GM21381 (cell line): ENCODE measurements around the gene SNAI3.
"Not testable (repeated sequence)": the region's sequence is repeated elsewhere in the genome, so short reads cannot be mapped to it uniquely, and the experiment has no call there.

ENCODE experiments used
- ATAC-seq: cut with Tn5 transposase; IDR thresholded peaks from one replicate; pipeline ENCODE4 v1.9.1; 2021; ENCODE audit warnings: mild to moderate bottlenecking, moderate library complexity; ENCODE audit not compliant: unreplicated experiment

SNAI3 gene

DNA sequence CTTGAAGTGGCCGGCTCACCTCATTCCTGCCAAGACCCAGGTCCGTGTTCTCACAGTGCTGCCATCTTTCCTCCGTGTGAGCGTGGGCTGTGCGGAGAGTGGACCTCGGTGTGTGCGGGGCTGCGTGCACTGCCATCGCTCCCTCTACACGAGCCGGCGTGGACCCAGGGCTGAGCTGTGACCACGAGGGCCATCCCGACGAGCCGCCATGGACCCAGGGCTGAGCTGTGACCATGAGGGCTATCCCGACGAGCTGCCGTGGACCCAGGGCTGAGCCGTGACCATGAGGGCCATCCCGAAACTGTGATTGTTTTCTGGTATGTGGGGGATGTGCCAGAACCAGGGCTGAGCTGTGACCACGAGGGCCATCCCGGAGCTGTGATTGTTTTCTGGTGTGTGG lies 14.5 kb downstream of the SNAI3 start:
- ATAC-seq = no peak

DNA sequence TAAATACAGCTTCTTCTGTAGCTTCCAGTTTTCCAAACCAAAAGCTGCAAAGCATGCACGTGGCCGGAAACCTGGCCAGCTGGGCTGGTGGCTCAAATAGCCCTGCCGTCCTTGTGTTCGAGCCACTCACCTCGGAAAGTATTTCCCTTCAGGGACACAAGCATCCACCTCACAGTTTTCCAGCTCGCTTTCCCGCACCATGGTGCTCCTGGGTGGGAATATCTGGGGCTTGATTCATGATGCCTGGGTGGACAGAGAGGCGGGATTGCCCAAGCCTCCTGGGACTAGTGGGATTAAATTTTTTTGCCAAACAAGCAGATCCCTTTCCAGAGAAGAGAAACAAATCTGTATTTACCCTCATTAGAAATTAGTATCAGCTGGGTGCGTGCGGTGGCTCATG lies 16.3 kb downstream of the SNAI3 start:
- ATAC-seq = no peak

DNA sequence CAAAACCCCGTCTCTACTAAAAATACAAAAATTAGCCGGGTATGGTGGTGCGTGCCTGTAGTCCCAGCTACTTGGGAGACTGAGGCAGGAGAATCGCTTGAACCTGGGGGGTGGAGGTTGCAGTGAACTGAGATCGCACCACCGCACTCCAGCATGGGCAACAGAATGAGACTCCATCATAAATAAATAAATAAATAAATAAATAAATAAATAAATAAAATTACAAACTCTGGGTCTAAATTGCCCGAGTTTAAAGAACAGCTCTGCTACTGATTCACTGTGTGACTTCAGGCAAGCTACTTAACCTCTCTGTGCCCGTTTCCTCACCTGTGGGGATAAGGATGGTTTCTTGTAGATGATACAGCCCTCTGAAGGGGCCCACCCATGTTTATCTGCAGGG lies 16.8 kb downstream of the SNAI3 start:
- ATAC-seq = not testable (repeated sequence)

GRCh38 chr16:88667461-88667860 lies 18.8 kb downstream of the SNAI3 start:
- no peak for ATAC-seq

DNA sequence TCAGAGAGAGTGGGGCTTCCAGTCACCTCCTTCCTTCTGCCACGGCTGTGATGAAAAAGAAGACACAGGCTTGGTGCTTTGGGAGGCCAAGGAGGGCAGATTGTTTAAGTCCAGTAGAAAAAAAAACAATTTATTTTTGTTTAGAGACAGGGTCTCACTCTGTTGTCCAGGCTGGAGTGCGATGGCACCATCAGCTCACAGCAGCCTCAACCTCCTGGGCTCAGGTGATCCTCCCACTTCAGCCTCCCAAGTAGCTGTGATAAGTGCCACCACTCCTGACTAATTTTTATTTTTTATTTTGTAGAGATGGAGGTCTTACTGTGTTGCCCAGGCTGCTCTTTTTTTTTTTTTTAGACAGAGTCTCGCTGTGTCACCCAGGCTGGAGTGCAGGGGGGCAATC lies 20.7 kb downstream of the SNAI3 start:
- ATAC-seq = no peak

DNA sequence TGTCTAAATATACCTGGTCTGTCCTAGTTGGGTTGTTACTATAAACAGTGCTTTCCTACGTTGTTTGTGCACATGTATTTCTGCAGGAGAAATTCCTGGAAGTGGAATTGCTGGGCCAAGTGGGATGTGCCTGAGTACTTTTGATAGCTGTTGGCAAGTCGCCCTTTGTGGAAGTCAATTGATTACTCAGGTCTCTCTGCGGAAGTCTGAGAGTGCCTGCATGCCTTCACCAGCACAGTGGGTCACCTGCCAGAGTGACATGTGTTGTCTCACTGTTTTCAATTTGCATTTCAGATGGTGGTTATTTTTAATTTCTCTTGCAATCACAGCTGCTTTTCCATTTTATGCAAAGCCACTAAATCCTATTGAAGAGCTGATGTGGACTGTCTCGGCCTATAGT lies 21.2 kb downstream of the SNAI3 start:
- no peak for ATAC-seq

- ATAC-seq = peak; percentile 95
Observed at GRCh38 chr16:88662843-88663606, 23.3 kb downstream of the SNAI3 start, which contains the start of gene MVD. MVD (minus strand) TSS chr16:88663091; CDS start chr16:88663080, 11 bp downstream.

DNA sequence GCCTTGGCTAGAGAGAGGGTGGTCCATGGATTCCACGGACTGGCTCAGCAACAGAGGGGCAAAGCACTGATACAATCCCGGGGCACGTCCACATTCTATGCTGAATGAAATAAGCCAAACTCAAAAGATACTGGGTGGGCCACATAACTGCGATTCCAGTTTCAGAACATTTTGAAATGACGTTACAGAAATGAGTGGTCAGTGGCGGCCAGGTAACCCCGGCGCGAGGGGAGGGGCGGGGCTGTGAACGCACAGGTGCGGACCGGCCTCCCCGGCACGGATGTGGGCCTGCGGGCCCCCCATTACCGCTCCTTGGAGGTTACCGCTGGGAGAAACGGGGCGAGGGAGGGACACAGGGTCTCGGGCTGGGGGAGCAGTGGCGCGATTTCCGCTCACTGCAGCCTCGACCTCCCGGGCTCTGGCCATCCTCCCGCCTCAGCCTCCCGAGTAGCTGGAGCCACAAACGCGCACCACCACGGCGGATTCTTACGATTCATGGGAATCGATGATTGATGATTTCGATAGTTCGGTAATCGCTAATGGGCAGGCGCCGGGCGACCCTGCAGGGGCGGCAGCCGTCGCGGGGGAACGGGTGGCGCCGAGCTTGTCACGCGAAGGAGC lies 24.0 kb downstream of the SNAI3 start:
- ATAC-seq = no peak

DNA sequence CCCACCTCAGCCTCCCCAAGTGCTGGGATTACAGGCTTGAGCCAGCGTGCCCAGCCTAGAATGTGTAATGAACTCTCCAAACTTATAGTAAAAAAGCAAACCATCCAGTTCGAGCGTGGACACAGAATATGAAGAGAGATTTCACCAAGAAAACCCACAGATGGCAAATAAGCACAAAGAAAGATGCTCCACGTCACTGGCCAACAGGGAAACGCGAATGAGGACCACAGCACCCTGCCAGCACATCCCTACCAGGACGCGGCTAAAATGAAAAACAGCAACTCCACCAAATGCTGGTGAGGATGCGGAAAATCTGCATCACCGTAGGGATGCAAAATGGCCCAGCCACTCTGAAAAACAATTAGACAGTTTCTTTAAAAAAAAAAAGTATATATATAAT lies 24.8 kb downstream of the SNAI3 start:
- no peak for ATAC-seq

- no peak for ATAC-seq
Observed at GRCh38 chr16:88659160-88659559, 27.1 kb downstream of the SNAI3 start.

GRCh38 chr16:88658714-88659113 lies 27.6 kb downstream of the SNAI3 start:
- ATAC-seq = no peak

- ATAC-seq = no peak
Observed at GRCh38 chr16:88657371-88657770, 28.9 kb downstream of the SNAI3 start.

DNA sequence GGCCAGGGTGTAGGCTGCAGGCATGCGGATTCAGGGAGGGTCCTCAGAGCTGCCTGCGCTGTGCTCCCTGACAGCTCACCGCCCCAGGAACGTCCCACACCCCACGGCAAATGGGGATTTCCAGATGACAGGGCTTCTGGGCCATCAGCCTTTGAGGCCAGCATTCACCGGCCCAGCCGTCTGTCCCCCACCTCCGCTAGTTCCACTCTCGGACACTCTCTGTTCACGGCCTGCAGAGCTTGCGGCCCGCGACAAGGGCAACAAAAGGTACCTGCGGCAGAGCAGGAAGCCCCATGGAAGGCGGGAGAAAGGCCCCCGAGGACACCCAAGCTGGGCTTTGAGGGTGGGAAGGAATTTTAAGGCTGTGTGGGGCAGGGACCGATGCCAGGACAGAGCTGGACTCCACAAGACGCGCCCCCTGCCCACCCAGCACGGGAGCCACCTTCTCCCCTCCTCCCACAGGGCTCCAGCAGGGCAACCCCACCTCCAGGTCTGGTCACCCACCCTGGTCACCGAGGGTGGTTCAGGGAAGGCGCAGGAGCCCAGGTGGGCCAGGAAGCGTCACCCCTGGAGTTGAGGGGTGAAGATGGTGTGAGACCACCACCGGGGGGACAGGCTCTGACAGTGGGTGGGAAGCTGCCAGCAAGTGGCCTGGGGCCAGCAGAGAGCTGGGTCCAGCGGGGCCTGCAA lies 29.9 kb downstream of the SNAI3 start:
- ATAC-seq = no peak

DNA sequence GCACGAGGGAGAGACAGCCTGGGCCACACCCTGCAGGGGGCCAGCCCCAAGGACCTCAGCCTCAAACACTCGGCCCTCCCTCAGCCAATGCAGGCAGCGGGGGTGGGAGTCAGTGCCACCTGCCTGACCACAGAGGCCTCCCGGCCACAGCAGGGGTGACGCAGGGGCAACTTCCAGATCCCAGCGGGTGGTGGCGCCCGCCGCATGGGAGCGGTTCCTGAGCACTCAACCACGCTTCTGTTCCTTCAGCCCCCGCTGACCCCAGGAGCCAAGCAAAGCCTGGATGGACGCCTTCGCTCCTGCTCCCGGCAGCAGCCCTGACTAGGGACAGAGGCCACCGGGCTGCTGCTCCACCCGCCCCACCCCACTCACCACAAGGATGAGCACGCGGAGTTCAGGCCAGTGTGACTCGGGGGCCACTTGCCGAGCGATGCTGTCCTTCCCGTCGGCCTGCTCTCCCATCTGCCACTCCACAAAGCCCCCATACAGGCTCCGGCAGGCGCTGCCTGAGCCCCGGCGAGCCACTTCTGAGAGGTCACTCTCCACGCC lies 30.5 kb downstream of the SNAI3 start:
- ATAC-seq = no peak

DNA sequence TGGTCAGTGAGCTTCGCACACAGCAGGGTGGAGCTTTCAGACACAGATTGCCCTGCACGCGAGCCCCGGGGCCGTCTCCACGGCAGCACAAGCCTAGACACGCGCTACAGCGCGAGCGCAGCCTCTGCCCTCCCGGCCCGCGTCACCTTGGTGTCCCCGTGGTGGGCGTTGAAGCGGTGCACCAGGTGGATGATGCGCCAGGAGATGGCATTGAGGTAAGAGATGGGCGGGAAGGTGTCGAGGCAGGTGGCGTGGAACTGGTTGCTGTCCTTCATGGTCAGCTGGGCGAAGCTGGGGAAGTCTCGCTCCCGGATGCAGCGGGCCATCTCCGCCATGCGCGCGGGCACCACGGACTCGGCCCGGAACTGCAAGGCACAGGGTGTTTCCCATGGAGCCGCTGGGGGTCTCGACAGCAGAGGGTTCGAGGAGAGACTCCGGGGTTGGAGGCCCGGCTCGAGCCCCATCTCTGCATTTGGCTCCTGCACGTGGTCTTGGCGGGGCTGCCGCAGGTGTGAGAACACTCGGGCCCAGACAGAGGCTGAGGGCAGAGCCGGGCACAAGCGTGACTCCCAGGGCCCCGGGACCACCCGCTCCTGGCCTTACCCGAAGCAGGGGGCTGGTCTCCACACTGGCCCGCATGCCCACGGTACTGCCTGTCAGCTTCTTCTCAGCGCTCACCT lies 31.1 kb downstream of the SNAI3 start:
- no peak for ATAC-seq

GRCh38 chr16:88654363-88655052 lies 31.8 kb downstream of the SNAI3 start:
- ATAC-seq = no peak

DNA sequence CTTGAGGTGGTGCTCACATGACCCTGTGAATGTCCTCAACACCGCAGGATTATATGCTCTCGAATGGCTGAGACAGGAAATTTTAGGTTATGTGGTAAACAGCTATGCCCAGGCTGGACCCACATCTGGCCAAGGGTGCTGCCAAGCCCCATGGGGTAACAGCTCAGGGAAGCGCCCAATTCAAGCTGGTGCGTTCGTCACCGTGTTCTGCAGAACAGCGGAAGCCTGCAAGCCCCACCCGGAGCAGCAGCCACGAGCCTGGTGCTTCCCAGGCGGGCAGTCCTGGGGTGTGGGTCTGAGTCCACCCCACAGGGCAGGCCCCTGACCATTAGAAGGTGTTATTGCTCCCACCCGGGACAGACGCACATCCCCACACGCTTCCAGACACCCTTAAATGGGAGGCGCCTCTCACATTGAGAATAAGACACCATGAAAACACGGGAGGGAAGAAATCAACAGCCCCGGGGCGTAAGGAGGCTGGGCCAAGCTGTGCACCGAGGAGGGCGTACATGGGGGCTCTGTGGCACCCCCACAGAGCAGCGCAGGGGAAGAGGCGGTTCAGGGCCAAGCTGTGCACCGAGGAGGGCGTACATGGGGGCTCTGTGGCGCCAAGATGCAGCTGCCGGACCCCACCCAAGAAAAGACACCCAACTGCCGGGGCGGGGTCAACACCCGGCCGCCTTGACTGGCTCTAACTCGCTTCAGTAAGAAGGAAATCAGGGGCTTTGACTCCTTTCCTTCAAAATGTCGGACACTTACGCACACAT lies 32.5 kb downstream of the SNAI3 start:
- ATAC-seq = no peak

GRCh38 chr16:88653101-88653500 lies 33.2 kb downstream of the SNAI3 start:
- no peak for ATAC-seq

GRCh38 chr16:88652762-88653063 lies 33.6 kb downstream of the SNAI3 start:
- ATAC-seq = no peak
